Tibial nerve (tissue), 4 donors: ENCODE measurements around the gene HECW1. TPM values are rescaled to one million over a fixed set of nuclear protein-coding genes. Genes with fewer than 3 reads are reported as not detected.

Experiments
- DNase-seq, 2 donors: peaks; one replicate each; pipeline ENCODE4 v3.0.0-alpha.2; 2019; ENCODE audit warnings: low spot score in 2 of 2
- H3K27ac ChIP-seq, 4 donors: fragments of 200-600 bp; sonication (generic) in 3 of 4; one replicate each; pipeline ENCODE4 v1.5.1; 2017 to 2019; ENCODE audit warnings: mild to moderate bottlenecking in 1 of 4
- H3K27me3 ChIP-seq, 2 donors: fragments of 200-600 bp; sonication (generic) in 1 of 2; one replicate each; pipeline versions ENCODE4 v1.5.1 to v1.6.0; 2017 to 2019
- H3K36me3 ChIP-seq, 3 donors: fragments of 200-600 bp; sonication (generic); one replicate each; pipeline ENCODE4 v1.5.1; 2018 to 2019
- H3K4me1 ChIP-seq, 4 donors: fragments of 200-600 bp; sonication (generic) in 3 of 4; one replicate each; pipeline ENCODE4 v1.5.1; 2017 to 2019
- H3K4me3 ChIP-seq, 4 donors: fragments of 200-600 bp; sonication (generic) in 3 of 4; one replicate each; pipeline ENCODE4 v1.5.1; 2017 to 2019; ENCODE audit warnings: mild to moderate bottlenecking in 1 of 4, moderate library complexity in 1 of 4
- H3K9me3 ChIP-seq, 4 donors: fragments of 200-600 bp; sonication (generic) in 3 of 4; one replicate each; pipeline ENCODE4 v1.5.1; 2017 to 2019
- EP300 ChIP-seq, 2 donors: sonication (generic); formaldehyde crosslinking; IDR thresholded peaks; one replicate each; pipeline ENCODE4 v1.6.1; 2017; ENCODE audit warnings: antibody characterized with exemption in 2 of 2, mild to moderate bottlenecking in 1 of 2
- POLR2A ChIP-seq, 2 donors: fragments of 450-650 bp; IDR thresholded peaks; one replicate each; pipeline ENCODE4 v1.6.1; 2017; ENCODE audit warnings: antibody characterized with exemption in 2 of 2, mild to moderate bottlenecking in 2 of 2, moderate library complexity in 2 of 2
- WGBS, 2 donors: methylation state at CpG; one replicate each; pipeline ENCODE4 v1.1.5; 2018; 5-methylcytosine and 5-hydroxymethylcytosine counted together
- total RNA-seq, 4 donors: library from RNA; depleted of rRNA; stranded (reverse); fragments of >200 nt; gene quantifications; one replicate each; pipeline ENCODE4 v1.1.0, GENCODE V29; 2016
- TF ChIP-seq, protein P1 (sequence below), 5 experiments: fragments of 200-600 bp in 3 of 5; fragments of 450-650 bp in 2 of 5; sonication (generic) in 3 of 5; IDR thresholded peaks; one replicate each; pipeline ENCODE4 v1.5.1; 2016 to 2019; ENCODE audit warnings: antibody characterized with exemption in 5 of 5, mild to moderate bottlenecking in 3 of 5, moderate library complexity in 2 of 5

The HECW1 gene
- total RNA-seq, 4 donors from 2014 or later = 3.6 to 10.9 (median 6.5) TPM

- no peak for TF ChIP-seq EP300 (IDR thresholded peaks at IDR 0.05)
- TF ChIP-seq POLR2A (IDR thresholded peaks at IDR 0.05) = no peak
- TF ChIP-seq, protein P1, sequence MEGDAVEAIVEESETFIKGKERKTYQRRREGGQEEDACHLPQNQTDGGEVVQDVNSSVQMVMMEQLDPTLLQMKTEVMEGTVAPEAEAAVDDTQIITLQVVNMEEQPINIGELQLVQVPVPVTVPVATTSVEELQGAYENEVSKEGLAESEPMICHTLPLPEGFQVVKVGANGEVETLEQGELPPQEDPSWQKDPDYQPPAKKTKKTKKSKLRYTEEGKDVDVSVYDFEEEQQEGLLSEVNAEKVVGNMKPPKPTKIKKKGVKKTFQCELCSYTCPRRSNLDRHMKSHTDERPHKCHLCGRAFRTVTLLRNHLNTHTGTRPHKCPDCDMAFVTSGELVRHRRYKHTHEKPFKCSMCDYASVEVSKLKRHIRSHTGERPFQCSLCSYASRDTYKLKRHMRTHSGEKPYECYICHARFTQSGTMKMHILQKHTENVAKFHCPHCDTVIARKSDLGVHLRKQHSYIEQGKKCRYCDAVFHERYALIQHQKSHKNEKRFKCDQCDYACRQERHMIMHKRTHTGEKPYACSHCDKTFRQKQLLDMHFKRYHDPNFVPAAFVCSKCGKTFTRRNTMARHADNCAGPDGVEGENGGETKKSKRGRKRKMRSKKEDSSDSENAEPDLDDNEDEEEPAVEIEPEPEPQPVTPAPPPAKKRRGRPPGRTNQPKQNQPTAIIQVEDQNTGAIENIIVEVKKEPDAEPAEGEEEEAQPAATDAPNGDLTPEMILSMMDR (IDR thresholded peaks at IDR 0.05) = no peak
- no peaks in the 10 kb centered on the region for H3K4me1 ChIP-seq
- no peaks in the 10 kb centered on the region for H3K36me3 ChIP-seq
- no peaks in the 10 kb centered on the region for H3K9me3 ChIP-seq
- H3K27ac ChIP-seq = no peak overlapping the region
- H3K4me3 ChIP-seq = no peak overlapping the region
- H3K27me3 ChIP-seq = no peaks in the 10 kb centered on the region
- no peak for DNase-seq
- WGBS, 2 donors = 43 to 57% methylated on average over 4 of the region's 4 CpGs
These were observed 191.3 kb downstream of the HECW1 start for GRCh38 chr7:43303740-43304241.

DNA sequence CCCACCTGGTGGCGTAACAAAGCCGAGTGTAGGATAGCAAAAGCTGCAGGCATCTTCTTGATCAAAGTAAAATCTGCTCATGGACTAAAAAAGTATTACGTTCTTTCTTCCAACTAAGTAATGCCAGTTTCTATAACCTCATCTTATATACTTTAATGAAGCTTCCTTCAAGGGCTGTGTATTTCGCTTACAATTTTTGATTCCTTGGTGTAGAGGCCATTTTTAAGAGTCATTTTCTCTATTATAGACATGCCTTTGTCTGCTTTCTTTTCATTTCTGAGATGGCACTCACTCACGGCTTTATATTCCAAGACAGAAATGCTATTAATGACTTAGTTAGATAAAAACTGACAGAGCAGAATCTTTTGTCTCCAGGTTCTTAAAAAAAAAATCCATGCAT is 194.0 kb downstream of the HECW1 start:
- no peaks in the 10 kb centered on the region for H3K27me3 ChIP-seq
- no peak for DNase-seq
- no peaks in the 10 kb centered on the region for H3K36me3 ChIP-seq
- no peaks in the 10 kb centered on the region for H3K9me3 ChIP-seq
- 73 to 79% methylated on average over 5 of the region's 5 CpGs for WGBS, 2 donors
- H3K4me1 ChIP-seq = no peaks in the 10 kb centered on the region
- TF ChIP-seq POLR2A (IDR thresholded peaks at IDR 0.05) (no peak), EP300 (IDR thresholded peaks at IDR 0.05) (no peak)
- TF ChIP-seq, protein P1 (IDR thresholded peaks at IDR 0.05) = no peak
- no peak overlapping the region for H3K4me3 ChIP-seq
- H3K27ac ChIP-seq = no peak overlapping the region

GRCh38 chr7:43307522-43307921 is 195.1 kb downstream of the HECW1 start:
- Histone ChIP-seq H3K27me3 (no peaks in the 10 kb centered on the region), H3K4me3 (no peak overlapping the region), H3K4me1 (no peaks in the 10 kb centered on the region), H3K9me3 (no peaks in the 10 kb centered on the region), H3K36me3 (no peaks in the 10 kb centered on the region), H3K27ac (no peak overlapping the region)
- TF ChIP-seq, protein P1 (IDR thresholded peaks at IDR 0.05) = no peak
- TF ChIP-seq POLR2A (IDR thresholded peaks at IDR 0.05) (no peak), EP300 (IDR thresholded peaks at IDR 0.05) (no peak)
- DNase-seq = no peak
- 37 to 38% methylated on average over 1 of the region's 1 CpG for WGBS, 2 donors

- WGBS, 2 donors = 49 to 54% methylated on average over 8 of the region's 8 CpGs
- Histone ChIP-seq H3K27me3 (no peaks in the 10 kb centered on the region), H3K9me3 (no peaks in the 10 kb centered on the region), H3K4me1 (no peaks in the 10 kb centered on the region), H3K36me3 (no peaks in the 10 kb centered on the region), H3K4me3 (no peak overlapping the region), H3K27ac (no peak overlapping the region)
- no peak for DNase-seq
- TF ChIP-seq, protein P1 (IDR thresholded peaks at IDR 0.05) = no peak
- TF ChIP-seq POLR2A (IDR thresholded peaks at IDR 0.05) (no peak), EP300 (IDR thresholded peaks at IDR 0.05) (no peak)
These were observed 196.7 kb downstream of the HECW1 start for GRCh38 chr7:43308913-43309705.

DNA sequence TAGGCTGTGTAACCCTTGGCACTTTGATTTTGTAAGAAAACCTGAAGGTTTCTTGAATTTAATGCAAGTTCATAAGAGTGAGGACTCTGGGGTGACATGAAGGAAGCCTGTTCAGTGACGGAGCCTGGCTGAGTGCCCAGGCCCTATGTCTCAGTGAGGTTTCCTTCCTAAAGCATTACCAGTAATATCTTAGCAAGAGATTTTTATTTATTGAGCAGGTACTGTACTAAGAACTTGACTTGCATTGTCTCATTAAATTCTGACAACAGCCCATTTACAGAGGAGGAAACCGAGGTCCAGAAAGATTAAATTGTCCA is 197.2 kb downstream of the HECW1 start:
- no peak overlapping the region for H3K4me3 ChIP-seq
- no peaks in the 10 kb centered on the region for H3K36me3 ChIP-seq
- H3K9me3 ChIP-seq = no peaks in the 10 kb centered on the region
- H3K27me3 ChIP-seq = no peaks in the 10 kb centered on the region
- no peak overlapping the region for H3K27ac ChIP-seq
- DNase-seq = no peak
- TF ChIP-seq, protein P1 (IDR thresholded peaks at IDR 0.05) = no peak
- TF ChIP-seq POLR2A (IDR thresholded peaks at IDR 0.05) (no peak), EP300 (IDR thresholded peaks at IDR 0.05) (no peak)
- no peaks in the 10 kb centered on the region for H3K4me1 ChIP-seq
- 56 to 66% methylated on average over 2 of the region's 2 CpGs for WGBS, 2 donors
